NB4 (cell line): ENCODE measurements around the gene ZNF236.

Experiments
- CTCF ChIP-seq: IDR thresholded peaks from one replicate; pipeline ENCODE4 v1.5.1; 2012; ENCODE audit warnings: low read depth, low read length
- MAX ChIP-seq: IDR thresholded peaks from 2 replicates; pipeline ENCODE4 v1.6.1; 2011; ENCODE audit warnings: low read depth, low read length
- MYC ChIP-seq: IDR thresholded peaks from 2 replicates; pipeline ENCODE4 v1.6.1; 2011; ENCODE audit warnings: low read depth, low read length
- POLR2A ChIP-seq: IDR thresholded peaks from 2 replicates; pipeline ENCODE4 v1.6.1; 2011; ENCODE audit warnings: mild to moderate bottlenecking; ENCODE audit not compliant: insufficient read length; ENCODE audit errors: extremely low read depth

- TF ChIP-seq CTCF (no peak), POLR2A (no peak), MAX (no peak), MYC (no peak)
Measured at GRCh38 chr18:76855594-76855993, 33.2 kb downstream of the ZNF236 start.
